Keratinocyte (primary cell): Measurements from ENCODE around the gene PLK1. TPM values are rescaled to one million over a fixed set of nuclear protein-coding genes. Genes with fewer than 3 reads are reported as not detected.

Source experiments
- DNase-seq: peaks from one replicate; pipeline ENCODE4 v3.0.0-alpha.2; 2011; ENCODE audit warnings: low read depth, missing footprints, low spot score
- FAIRE-seq: peaks from 2 replicates; lab custom pipeline; 2011; peaks lifted over from hg19 to GRCh38; lab: Jason Lieb, UNC
- H2AFZ ChIP-seq: 2 replicates; pipeline ENCODE4 v1.6.0; 2012; ENCODE audit warnings: low read length, control low read depth, inconsistent platforms; ENCODE audit not compliant: control insufficient read depth
- H3K27ac ChIP-seq: 2 replicates; pipeline ENCODE4 v1.5.1; 2011; ENCODE audit warnings: low read length; ENCODE audit not compliant: control insufficient read depth, insufficient read depth
- H3K27me3 ChIP-seq: 3 replicates; pipeline ENCODE4 v1.6.0; 2011; ENCODE audit warnings: low read length; ENCODE audit not compliant: control insufficient read depth, insufficient read depth; ENCODE audit errors: extremely low read depth
- H3K36me3 ChIP-seq, 2 experiments: 2 replicates in 1 of 2; 3 replicates in 1 of 2; pipeline ENCODE4 v1.5.1; 2011; ENCODE audit warnings: low read length in 2 of 2, mild to moderate bottlenecking in 1 of 2; ENCODE audit not compliant: control insufficient read depth in 2 of 2, insufficient read depth in 2 of 2; ENCODE audit errors: extremely low read depth in 1 of 2
- H3K4me1 ChIP-seq: 3 replicates; pipeline ENCODE4 v1.5.1; 2011; ENCODE audit warnings: low read length; ENCODE audit not compliant: control insufficient read depth, insufficient read depth; ENCODE audit errors: extremely low read depth
- H3K4me2 ChIP-seq: 3 replicates; pipeline ENCODE4 v1.6.0; 2011; ENCODE audit warnings: low read depth, low read length; ENCODE audit not compliant: control insufficient read depth, insufficient read depth; ENCODE audit errors: extremely low read depth
- H3K4me3 ChIP-seq, 3 experiments: fragments of 200-600 bp in 1 of 3; sonication (generic) in 1 of 3; 2 replicates in 2 of 3; 3 replicates in 1 of 3; pipeline ENCODE4 v1.5.1; 2011 to 2016; ENCODE audit warnings: low read length in 3 of 3, mild to moderate bottlenecking in 3 of 3, control low read depth in 2 of 3, inconsistent platforms in 1 of 3, low read depth in 1 of 3, mixed read lengths in 1 of 3, mixed run types in 1 of 3, moderate library complexity in 1 of 3; ENCODE audit not compliant: control insufficient read depth in 2 of 3, insufficient read depth in 2 of 3; ENCODE audit errors: extremely low read depth in 1 of 3
- H3K79me2 ChIP-seq: 2 replicates; pipeline ENCODE4 v1.6.0; 2012; ENCODE audit warnings: low read length; ENCODE audit not compliant: control insufficient read depth, insufficient read depth
- H3K9ac ChIP-seq: 3 replicates; pipeline ENCODE4 v1.6.0; 2011; ENCODE audit warnings: low read length; ENCODE audit not compliant: control insufficient read depth, insufficient read depth; ENCODE audit errors: extremely low read depth
- H3K9me1 ChIP-seq: 3 replicates; pipeline ENCODE4 v1.6.0; 2011; ENCODE audit warnings: low read length; ENCODE audit not compliant: control insufficient read depth, insufficient read depth; ENCODE audit errors: extremely low read depth
- H3K9me3 ChIP-seq: 2 replicates; pipeline ENCODE4 v1.5.1; 2012; ENCODE audit warnings: low read depth, low read length; ENCODE audit not compliant: control insufficient read depth
- H4K20me1 ChIP-seq: 3 replicates; pipeline ENCODE4 v1.6.0; 2011; ENCODE audit warnings: low read length; ENCODE audit not compliant: control insufficient read depth, insufficient read depth; ENCODE audit errors: extremely low read depth
- CTCF ChIP-seq, 3 experiments: IDR thresholded peaks in 1 of 3; conservative IDR thresholded peaks in 1 of 3; optimal IDR thresholded peaks in 1 of 3; 2 replicates in 2 of 3; 3 replicates in 1 of 3; pipeline versions ENCODE3 to v1.5.1; 2011; ENCODE audit warnings: low read length in 3 of 3, mild to moderate bottlenecking in 3 of 3, moderate library complexity in 2 of 3, control low read depth in 1 of 3, inconsistent platforms in 1 of 3; ENCODE audit not compliant: insufficient read depth in 2 of 3; ENCODE audit errors: extremely low read depth in 1 of 3
- EZH2 ChIP-seq: IDR thresholded peaks from one replicate; pipeline ENCODE4 v1.6.1; 2012; ENCODE audit warnings: inconsistent platforms, mild to moderate bottlenecking, low read length, moderate library complexity
- dilution Hi-C: fragments of 300-500 bp; cut with MboI; formaldehyde crosslinking; loops from one replicate; pipeline ENCODE4 v1.7.0; 2020; ENCODE audit warnings: low sequenced_read_pairs; ENCODE audit not compliant: extremely low pct_ligation_motif_present
- polyA plus RNA-seq, 5 experiments: library from polyadenylated mRNA; depleted of rRNA in 3 of 5; stranded (reverse) in 3 of 5; stranded (forward) in 1 of 5; unstranded in 1 of 5; fragments of >200 nt; gene quantifications; 1 replicate in 1 of 5; 2 replicates in 3 of 5; 3 replicates in 1 of 5; pipeline versions ENCODE4 v1.2.1 to v1.2.3, GENCODE V29; 2011 to 2012; ENCODE audit warnings: missing spikeins in 2 of 5, low read depth in 1 of 5, low replicate concordance in 1 of 5

PLK1 gene
- polyA plus RNA-seq, 1 donor (not counting 4 experiments of a cell fraction or from before 2014, with no cell fraction given), result 21.2 TPM

DNA sequence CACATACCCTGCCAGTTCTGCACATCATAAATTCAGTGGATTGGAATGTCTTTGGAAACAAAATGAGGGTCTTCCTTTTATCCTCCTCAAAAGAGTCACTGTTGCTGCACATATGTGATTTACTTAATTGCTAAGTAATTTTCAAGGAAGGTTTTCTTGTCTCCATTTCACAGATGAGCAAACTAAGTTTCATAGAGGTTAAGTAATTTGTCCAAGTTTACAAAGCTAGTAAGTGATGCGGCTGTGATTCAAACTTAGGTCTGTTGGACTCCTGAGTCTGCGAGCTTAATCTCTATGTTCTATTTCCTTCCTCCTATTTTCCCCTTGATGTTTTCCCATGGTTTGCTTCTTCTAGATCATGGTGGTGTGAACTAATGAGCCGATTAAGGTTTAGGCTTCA, 48.0 kb downstream of the PLK1 start:
- Histone ChIP-seq H2AFZ (no peak overlapping the region), H3K36me3 (no peaks in the 10 kb centered on the region), H3K4me2 (no peak overlapping the region), H3K9ac (no peak overlapping the region), H3K9me3 (no peaks in the 10 kb centered on the region), H4K20me1 (no peaks in the 10 kb centered on the region), H3K9me1 (no peaks in the 10 kb centered on the region), H3K4me1 (no peaks in the 10 kb centered on the region), H3K27ac (no peak overlapping the region), H3K27me3 (no peaks in the 10 kb centered on the region), H3K4me3 (no peak overlapping the region), H3K79me2 (no peaks in the 10 kb centered on the region)
- TF ChIP-seq CTCF (optimal IDR thresholded peaks at IDR 0.05 in 1 of 3, IDR thresholded peaks at IDR 0.05 in 1 of 3, conservative IDR thresholded peaks at IDR 0.05 in 1 of 3; ENCODE audit: extremely low read depth in 1 of 3, insufficient read depth in 2 of 3, low read length in 3 of 3) (no peak), EZH2 (no peak)
- dilution Hi-C loops, result no loop called here
- DNase-seq (no peak), FAIRE-seq (no peak)

DNA sequence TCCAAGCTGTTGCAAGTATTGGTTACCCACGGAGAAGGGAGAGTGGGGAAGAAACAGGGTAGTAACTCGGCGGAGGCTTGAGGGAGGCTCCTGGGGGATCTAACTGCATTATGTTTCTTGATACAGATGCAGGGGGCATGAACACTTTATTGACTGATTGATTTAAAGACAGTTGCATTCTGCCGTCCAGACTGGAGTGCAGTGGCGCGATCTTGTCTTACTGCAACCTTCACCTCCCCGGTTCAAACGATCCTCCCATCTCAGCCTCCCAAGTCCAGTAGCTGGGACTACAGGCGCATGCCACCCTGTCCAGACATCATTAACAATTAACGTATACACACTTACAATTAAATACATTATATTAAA, 49.4 kb downstream of the PLK1 start:
- no peak for FAIRE-seq
- Histone ChIP-seq H3K27ac (no peak overlapping the region), H3K9me1 (no peaks in the 10 kb centered on the region), H2AFZ (no peak overlapping the region), H3K79me2 (no peaks in the 10 kb centered on the region), H3K4me2 (no peak overlapping the region), H3K27me3 (no peaks in the 10 kb centered on the region), H3K9me3 (no peaks in the 10 kb centered on the region), H3K4me3 (no peak overlapping the region), H3K36me3 (no peaks in the 10 kb centered on the region), H3K4me1 (no peaks in the 10 kb centered on the region), H3K9ac (no peak overlapping the region), H4K20me1 (no peaks in the 10 kb centered on the region)
- DNase-seq, result no peak
- TF ChIP-seq CTCF (optimal IDR thresholded peaks at IDR 0.05 in 1 of 3, IDR thresholded peaks at IDR 0.05 in 1 of 3, conservative IDR thresholded peaks at IDR 0.05 in 1 of 3; ENCODE audit: extremely low read depth in 1 of 3, insufficient read depth in 2 of 3, low read length in 3 of 3), result no peak
- TF ChIP-seq EZH2, result no peak
- dilution Hi-C loops, result no loop called here
